GM12891 (cell line): ENCODE results near the gene BCHE.

ENCODE experiments used
- POLR2A ChIP-seq: IDR thresholded peaks from 2 replicates; pipeline ENCODE4 v1.6.1; 2011; ENCODE audit warnings: low read depth, low read length, control low read depth
- POLR2AphosphoS5 ChIP-seq: IDR thresholded peaks from 2 replicates; pipeline ENCODE4 v1.6.1; 2011; ENCODE audit warnings: low read depth, low read length, control low read depth

DNA sequence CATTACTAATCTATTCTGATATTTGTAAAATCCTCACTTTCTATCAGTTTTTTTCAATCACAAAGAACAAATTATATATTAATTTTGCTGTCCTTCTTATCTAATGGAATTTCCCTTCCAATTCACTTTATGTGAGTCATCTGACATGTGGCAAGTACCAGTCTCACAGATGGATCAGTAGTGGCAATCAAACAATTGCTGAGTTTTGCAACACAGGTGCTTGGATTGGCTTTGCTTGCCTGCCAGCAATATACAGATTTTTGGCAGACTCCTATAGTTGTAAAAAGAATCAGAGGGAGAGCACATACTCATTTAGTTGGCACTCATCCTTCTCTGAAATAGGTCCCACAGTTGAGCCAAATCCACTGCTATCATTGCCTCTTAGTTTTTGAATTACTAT is 83.7 kb downstream of the BCHE start:
- TF ChIP-seq POLR2A (no peak), POLR2AphosphoS5 (no peak)
